ENCODE results near the gene SYT2.

SYT2 gene

GRCh38 chr1:202571719-202572339 lies 138.4 kb downstream of the SYT2 start:
- no peak overlapping the region for H3K4me3 ChIP-seq (ENCODE audit: low read depth, low read length)
- H3K4me1 ChIP-seq (ENCODE audit: control insufficient read depth, insufficient read depth, low read length, unreplicated experiment) = peaks cover 54% of the 10 kb centered on the region
- H3K79me2 ChIP-seq (ENCODE audit: control insufficient read depth, insufficient read depth, low read length, unreplicated experiment) = no peaks in the 10 kb centered on the region
- H2AFZ ChIP-seq (ENCODE audit: low read length, unreplicated experiment) = no peak overlapping the region
- no peaks in the 10 kb centered on the region for H3K27me3 ChIP-seq (ENCODE audit: insufficient read depth, low read length)
- H3K36me3 ChIP-seq (ENCODE audit: insufficient read depth, low read length) = no peaks in the 10 kb centered on the region
- no peak overlapping the region for H3K27ac ChIP-seq (ENCODE audit: low read depth, low read length)

- no peaks in the 10 kb centered on the region for H3K27me3 ChIP-seq (ENCODE audit: insufficient read depth, low read length)
- peaks cover 35% of the 10 kb centered on the region for H3K4me1 ChIP-seq (ENCODE audit: control insufficient read depth, insufficient read depth, low read length, unreplicated experiment)
- H2AFZ ChIP-seq (ENCODE audit: low read length, unreplicated experiment) = no peak overlapping the region
- H3K4me3 ChIP-seq (ENCODE audit: low read depth, low read length) = no peak overlapping the region
- H3K36me3 ChIP-seq (ENCODE audit: insufficient read depth, low read length) = no peaks in the 10 kb centered on the region
- no peaks in the 10 kb centered on the region for H3K79me2 ChIP-seq (ENCODE audit: control insufficient read depth, insufficient read depth, low read length, unreplicated experiment)
- H3K27ac ChIP-seq (ENCODE audit: low read depth, low read length) = no peak overlapping the region
These were observed 140.6 kb downstream of the SYT2 start for GRCh38 chr1:202569393-202570322.

- no peak overlapping the region for H3K27ac ChIP-seq (ENCODE audit: low read depth, low read length)
- H3K36me3 ChIP-seq (ENCODE audit: insufficient read depth, low read length) = no peaks in the 10 kb centered on the region
- no peak overlapping the region for H2AFZ ChIP-seq (ENCODE audit: low read length, unreplicated experiment)
- no peak overlapping the region for H3K4me3 ChIP-seq (ENCODE audit: low read depth, low read length)
- peaks cover 30% of the 10 kb centered on the region for H3K4me1 ChIP-seq (ENCODE audit: control insufficient read depth, insufficient read depth, low read length, unreplicated experiment)
- no peaks in the 10 kb centered on the region for H3K79me2 ChIP-seq (ENCODE audit: control insufficient read depth, insufficient read depth, low read length, unreplicated experiment)
- H3K27me3 ChIP-seq (ENCODE audit: insufficient read depth, low read length) = no peaks in the 10 kb centered on the region
These were observed 141.4 kb downstream of the SYT2 start for GRCh38 chr1:202568826-202569225.

GRCh38 chr1:202568410-202568809 lies 141.8 kb downstream of the SYT2 start:
- Histone ChIP-seq H2AFZ (ENCODE audit: low read length, unreplicated experiment) (no peak overlapping the region), H3K36me3 (ENCODE audit: insufficient read depth, low read length) (no peaks in the 10 kb centered on the region), H3K4me1 (ENCODE audit: control insufficient read depth, insufficient read depth, low read length, unreplicated experiment) (peaks cover 30% of the 10 kb centered on the region), H3K79me2 (ENCODE audit: control insufficient read depth, insufficient read depth, low read length, unreplicated experiment) (no peaks in the 10 kb centered on the region), H3K4me3 (ENCODE audit: low read depth, low read length) (no peak overlapping the region), H3K27me3 (ENCODE audit: insufficient read depth, low read length) (no peaks in the 10 kb centered on the region), H3K27ac (ENCODE audit: low read depth, low read length) (no peak overlapping the region)

GRCh38 chr1:202567738-202568137 lies 142.5 kb downstream of the SYT2 start:
- no peak overlapping the region for H3K4me3 ChIP-seq (ENCODE audit: low read depth, low read length)
- H3K4me1 ChIP-seq (ENCODE audit: control insufficient read depth, insufficient read depth, low read length, unreplicated experiment) = peaks cover 30% of the 10 kb centered on the region
- H3K36me3 ChIP-seq (ENCODE audit: insufficient read depth, low read length) = no peaks in the 10 kb centered on the region
- H3K27me3 ChIP-seq (ENCODE audit: insufficient read depth, low read length) = no peaks in the 10 kb centered on the region
- H2AFZ ChIP-seq (ENCODE audit: low read length, unreplicated experiment) = no peak overlapping the region
- no peak overlapping the region for H3K27ac ChIP-seq (ENCODE audit: low read depth, low read length)
- H3K79me2 ChIP-seq (ENCODE audit: control insufficient read depth, insufficient read depth, low read length, unreplicated experiment) = no peaks in the 10 kb centered on the region

- H3K27me3 ChIP-seq (ENCODE audit: insufficient read depth, low read length) = no peaks in the 10 kb centered on the region
- no peaks in the 10 kb centered on the region for H3K79me2 ChIP-seq (ENCODE audit: control insufficient read depth, insufficient read depth, low read length, unreplicated experiment)
- no peak overlapping the region for H3K4me3 ChIP-seq (ENCODE audit: low read depth, low read length)
- H3K36me3 ChIP-seq (ENCODE audit: insufficient read depth, low read length) = no peaks in the 10 kb centered on the region
- peaks cover 30% of the 10 kb centered on the region for H3K4me1 ChIP-seq (ENCODE audit: control insufficient read depth, insufficient read depth, low read length, unreplicated experiment)
- H3K27ac ChIP-seq (ENCODE audit: low read depth, low read length) = no peak overlapping the region
- no peak overlapping the region for H2AFZ ChIP-seq (ENCODE audit: low read length, unreplicated experiment)
These were observed 144.2 kb downstream of the SYT2 start for GRCh38 chr1:202565890-202566602.

GRCh38 chr1:202564958-202565495 lies 145.2 kb downstream of the SYT2 start:
- Histone ChIP-seq H3K4me1 (ENCODE audit: control insufficient read depth, insufficient read depth, low read length, unreplicated experiment) (peaks cover 30% of the 10 kb centered on the region), H3K27ac (ENCODE audit: low read depth, low read length) (no peak overlapping the region), H3K4me3 (ENCODE audit: low read depth, low read length) (no peak overlapping the region)

GRCh38 chr1:202563818-202564217 lies 146.4 kb downstream of the SYT2 start:
- no peaks in the 10 kb centered on the region for H3K36me3 ChIP-seq (ENCODE audit: insufficient read depth, low read length)
- H3K79me2 ChIP-seq (ENCODE audit: control insufficient read depth, insufficient read depth, low read length, unreplicated experiment) = no peaks in the 10 kb centered on the region
- no peak overlapping the region for H2AFZ ChIP-seq (ENCODE audit: low read length, unreplicated experiment)
- peaks cover 19% of the 10 kb centered on the region for H3K4me1 ChIP-seq (ENCODE audit: control insufficient read depth, insufficient read depth, low read length, unreplicated experiment)
- no peak overlapping the region for H3K4me3 ChIP-seq (ENCODE audit: low read depth, low read length)
- H3K27me3 ChIP-seq (ENCODE audit: insufficient read depth, low read length) = no peaks in the 10 kb centered on the region
- H3K27ac ChIP-seq (ENCODE audit: low read depth, low read length) = no peak overlapping the region

More at GRCh38 chr1:202564958-202565495, 145.2 kb downstream of the SYT2 start:
- H3K79me2 ChIP-seq (ENCODE audit: control insufficient read depth, insufficient read depth, low read length, unreplicated experiment) = no peaks in the 10 kb centered on the region
- no peaks in the 10 kb centered on the region for H3K27me3 ChIP-seq (ENCODE audit: insufficient read depth, low read length)
- no peaks in the 10 kb centered on the region for H3K36me3 ChIP-seq (ENCODE audit: insufficient read depth, low read length)
- H2AFZ ChIP-seq (ENCODE audit: low read length, unreplicated experiment) = no peak overlapping the region

GRCh38 chr1:202562444-202563060 lies 147.7 kb downstream of the SYT2 start:
- Histone ChIP-seq H3K4me3 (ENCODE audit: low read depth, low read length) (no peak overlapping the region), H3K79me2 (ENCODE audit: control insufficient read depth, insufficient read depth, low read length, unreplicated experiment) (no peaks in the 10 kb centered on the region), H3K27ac (ENCODE audit: low read depth, low read length) (no peak overlapping the region), H3K27me3 (ENCODE audit: insufficient read depth, low read length) (no peaks in the 10 kb centered on the region), H3K4me1 (ENCODE audit: control insufficient read depth, insufficient read depth, low read length, unreplicated experiment) (peaks cover 6% of the 10 kb centered on the region), H3K36me3 (ENCODE audit: insufficient read depth, low read length) (no peaks in the 10 kb centered on the region), H2AFZ (ENCODE audit: low read length, unreplicated experiment) (no peak overlapping the region)
